ENCODE data around the gene YY1.

DNA sequence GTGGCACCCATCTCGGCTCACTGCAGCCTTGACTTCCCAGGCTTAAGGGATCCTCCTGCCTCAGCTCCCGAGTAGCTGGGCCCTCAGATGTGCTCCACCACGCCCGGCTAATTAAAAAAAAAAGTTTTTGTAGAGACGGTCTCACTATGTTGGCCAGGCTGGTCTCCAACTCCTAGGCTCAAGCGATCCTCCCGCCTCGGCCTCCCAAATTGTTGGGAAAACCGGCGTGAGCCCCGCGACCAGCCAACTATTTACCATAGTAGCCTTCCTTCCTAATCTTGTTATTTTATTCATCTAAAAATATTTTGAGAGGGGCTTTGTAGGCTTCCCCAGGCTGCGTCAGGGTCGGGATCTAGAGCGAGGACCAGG lies 25.4 kb upstream of the YY1 start:
- TF ChIP-seq, protein P1, sequence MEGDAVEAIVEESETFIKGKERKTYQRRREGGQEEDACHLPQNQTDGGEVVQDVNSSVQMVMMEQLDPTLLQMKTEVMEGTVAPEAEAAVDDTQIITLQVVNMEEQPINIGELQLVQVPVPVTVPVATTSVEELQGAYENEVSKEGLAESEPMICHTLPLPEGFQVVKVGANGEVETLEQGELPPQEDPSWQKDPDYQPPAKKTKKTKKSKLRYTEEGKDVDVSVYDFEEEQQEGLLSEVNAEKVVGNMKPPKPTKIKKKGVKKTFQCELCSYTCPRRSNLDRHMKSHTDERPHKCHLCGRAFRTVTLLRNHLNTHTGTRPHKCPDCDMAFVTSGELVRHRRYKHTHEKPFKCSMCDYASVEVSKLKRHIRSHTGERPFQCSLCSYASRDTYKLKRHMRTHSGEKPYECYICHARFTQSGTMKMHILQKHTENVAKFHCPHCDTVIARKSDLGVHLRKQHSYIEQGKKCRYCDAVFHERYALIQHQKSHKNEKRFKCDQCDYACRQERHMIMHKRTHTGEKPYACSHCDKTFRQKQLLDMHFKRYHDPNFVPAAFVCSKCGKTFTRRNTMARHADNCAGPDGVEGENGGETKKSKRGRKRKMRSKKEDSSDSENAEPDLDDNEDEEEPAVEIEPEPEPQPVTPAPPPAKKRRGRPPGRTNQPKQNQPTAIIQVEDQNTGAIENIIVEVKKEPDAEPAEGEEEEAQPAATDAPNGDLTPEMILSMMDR (IDR thresholded peaks at IDR 0.05): no peak
- no peak for TF ChIP-seq POLR2A (IDR thresholded peaks at IDR 0.05)

Measured in thyroid gland (tissue), 4 donors.